GM12873 (cell line): ENCODE results near the gene TSPEAR.

Experiments used
- TF ChIP-seq, protein P1 (sequence below): IDR thresholded peaks from 2 replicates; pipeline ENCODE4 v1.5.1; 2012; ENCODE audit warnings: low read depth, mild to moderate bottlenecking, moderate library complexity, low read length, control low read depth; ENCODE audit not compliant: insufficient read depth; ENCODE audit errors: missing control alignments

TSPEAR gene

DNA sequence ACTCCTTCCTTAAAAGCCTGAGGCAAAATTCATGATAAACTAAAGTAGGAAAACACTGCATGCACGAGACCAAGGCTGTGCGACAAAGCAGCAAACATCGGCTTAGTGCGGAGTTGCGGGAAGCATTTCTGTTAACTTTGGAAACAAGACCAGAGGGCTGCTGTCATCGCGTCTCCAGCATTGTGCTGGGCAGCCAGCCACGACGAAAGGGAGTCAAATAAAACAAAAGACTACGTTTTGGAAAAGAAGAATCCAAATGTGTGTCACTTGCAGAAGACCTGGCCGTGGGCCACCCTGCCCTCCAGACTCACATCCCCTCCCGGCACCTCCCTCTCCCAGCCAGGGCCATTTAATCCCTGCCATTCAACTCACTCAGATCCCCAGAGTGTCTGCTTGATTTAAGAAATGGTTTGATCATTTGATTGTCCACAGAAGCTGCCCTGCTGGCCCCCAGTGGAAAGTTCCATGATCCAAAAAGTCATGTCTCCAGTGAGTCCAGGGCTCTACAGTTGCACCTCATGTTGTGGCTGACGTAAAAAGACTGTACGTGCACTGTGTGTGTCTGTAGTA is 67.5 kb downstream of the TSPEAR start:
- TF ChIP-seq, protein P1, sequence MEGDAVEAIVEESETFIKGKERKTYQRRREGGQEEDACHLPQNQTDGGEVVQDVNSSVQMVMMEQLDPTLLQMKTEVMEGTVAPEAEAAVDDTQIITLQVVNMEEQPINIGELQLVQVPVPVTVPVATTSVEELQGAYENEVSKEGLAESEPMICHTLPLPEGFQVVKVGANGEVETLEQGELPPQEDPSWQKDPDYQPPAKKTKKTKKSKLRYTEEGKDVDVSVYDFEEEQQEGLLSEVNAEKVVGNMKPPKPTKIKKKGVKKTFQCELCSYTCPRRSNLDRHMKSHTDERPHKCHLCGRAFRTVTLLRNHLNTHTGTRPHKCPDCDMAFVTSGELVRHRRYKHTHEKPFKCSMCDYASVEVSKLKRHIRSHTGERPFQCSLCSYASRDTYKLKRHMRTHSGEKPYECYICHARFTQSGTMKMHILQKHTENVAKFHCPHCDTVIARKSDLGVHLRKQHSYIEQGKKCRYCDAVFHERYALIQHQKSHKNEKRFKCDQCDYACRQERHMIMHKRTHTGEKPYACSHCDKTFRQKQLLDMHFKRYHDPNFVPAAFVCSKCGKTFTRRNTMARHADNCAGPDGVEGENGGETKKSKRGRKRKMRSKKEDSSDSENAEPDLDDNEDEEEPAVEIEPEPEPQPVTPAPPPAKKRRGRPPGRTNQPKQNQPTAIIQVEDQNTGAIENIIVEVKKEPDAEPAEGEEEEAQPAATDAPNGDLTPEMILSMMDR, result no peak

DNA sequence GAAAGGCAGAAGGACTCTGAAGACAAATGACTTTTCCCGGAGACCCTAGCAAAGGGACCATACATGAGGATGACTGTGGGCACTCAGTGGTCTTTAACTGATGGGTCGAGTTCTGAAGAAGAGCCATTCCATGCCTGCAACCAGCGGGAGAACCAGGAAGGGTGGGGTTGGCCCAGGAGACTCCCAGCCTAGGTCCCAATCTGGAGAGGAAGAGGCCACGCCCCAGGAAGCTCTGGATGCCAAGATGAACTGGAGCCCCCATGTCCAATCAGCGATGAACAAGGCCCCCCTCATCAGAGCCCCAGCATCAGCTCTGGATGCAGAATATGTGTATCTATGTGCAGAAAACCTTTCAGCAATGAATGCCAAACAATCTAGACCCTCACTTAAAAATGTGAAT is 70.6 kb downstream of the TSPEAR start:
- TF ChIP-seq, protein P1, result no peak

DNA sequence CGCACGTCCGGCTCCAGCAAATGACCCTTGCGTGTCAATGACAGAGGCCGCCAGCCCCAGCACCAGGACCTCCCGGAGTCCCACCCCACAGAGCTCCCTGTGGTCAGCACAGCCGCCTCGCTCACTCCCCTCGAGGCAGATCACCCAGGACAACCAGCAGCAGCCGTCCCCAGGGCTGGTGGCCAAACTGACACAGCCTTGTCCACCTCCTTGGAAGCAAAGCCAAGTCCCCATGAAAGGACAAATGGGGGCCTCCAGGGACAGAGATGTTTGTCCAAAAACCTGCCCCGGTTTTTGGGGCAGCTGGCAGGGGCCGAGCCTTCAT is 72.1 kb downstream of the TSPEAR start:
- TF ChIP-seq, protein P1, result no peak

DNA sequence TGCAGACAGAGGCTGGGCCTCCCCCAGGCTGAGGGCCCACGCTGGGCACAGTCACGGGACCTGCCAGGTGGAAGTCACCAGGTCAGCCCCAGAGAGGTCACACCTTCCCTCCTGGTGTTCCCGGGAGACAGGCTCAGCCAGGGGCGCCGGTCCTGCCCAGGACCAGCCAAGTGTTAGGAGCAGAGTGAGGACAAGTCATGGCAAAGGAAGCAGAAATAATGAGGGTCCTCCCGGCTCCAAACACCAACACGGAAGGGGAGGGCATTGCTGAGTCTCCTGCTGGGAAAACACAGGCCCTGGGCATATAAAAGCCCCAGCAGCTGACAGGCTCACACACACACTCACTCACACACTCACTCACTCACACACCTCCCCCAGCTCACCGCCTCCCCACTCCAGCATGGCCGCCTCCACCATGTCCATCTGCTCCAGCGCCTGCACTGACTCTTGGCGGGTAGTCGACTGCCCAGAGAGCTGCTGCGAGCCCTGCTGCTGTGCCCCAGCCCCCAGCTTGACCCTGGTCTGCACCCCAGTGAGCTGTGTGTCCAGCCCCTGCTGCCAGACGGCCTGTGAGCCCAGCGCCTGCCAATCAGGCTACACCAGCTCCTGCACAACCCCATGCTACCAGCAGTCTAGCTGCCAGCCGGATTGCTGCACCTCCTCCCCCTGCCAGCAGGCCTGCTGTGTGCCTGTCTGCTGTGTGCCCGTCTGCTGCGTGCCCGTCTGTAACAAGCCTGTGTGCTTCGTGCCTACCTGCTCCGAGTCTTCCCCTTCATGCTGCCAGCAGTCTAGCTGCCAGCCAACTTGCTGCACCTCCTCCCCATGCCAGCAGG is 74.1 kb downstream of the TSPEAR start, which contains the start of gene KRTAP10-10:
TSS of gene KRTAP10-10 (plus strand) at position 339 of the 833 bp plus-strand sequence. CDS start at position 401, 62 bp downstream.
- TF ChIP-seq, protein P1, result no peak

DNA sequence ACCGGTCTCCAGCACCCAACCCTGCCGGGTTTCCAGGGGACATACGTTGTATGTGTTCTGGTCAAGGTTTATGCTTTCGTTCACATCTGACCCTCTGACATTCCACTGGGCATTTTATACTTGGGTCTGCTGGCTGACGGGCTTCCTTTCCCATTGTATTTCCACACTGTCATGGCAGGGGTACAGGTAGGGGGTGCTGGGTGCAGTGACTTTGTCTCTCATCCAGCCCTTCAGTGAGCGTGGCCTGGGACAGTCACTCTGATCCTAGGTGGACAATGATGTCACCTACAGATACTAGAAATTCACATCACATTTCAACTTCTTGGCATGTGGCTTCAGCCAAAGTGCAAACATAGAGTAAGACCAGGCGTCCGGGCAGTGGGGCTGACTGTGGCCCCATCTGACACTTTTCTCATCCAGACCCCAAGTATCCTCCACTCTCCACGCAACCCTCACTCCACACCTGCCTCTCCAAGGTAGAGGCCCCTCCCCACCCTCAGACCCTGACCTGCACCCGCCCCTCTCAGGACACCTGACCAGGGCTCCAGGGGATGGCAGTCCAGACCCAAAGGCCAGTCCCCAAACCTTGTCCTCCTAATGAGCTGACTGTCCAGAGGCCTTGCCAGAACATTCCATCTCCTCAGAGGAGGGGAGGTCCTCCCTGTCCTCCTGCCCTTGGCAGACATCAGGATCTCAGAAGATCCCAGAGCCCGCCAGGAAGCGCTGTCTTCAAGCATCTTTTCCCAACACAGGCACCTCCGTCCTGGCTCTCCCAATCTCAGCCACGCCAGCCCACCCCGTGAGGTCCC is 75.0 kb downstream of the TSPEAR start:
- TF ChIP-seq, protein P1, result no peak

DNA sequence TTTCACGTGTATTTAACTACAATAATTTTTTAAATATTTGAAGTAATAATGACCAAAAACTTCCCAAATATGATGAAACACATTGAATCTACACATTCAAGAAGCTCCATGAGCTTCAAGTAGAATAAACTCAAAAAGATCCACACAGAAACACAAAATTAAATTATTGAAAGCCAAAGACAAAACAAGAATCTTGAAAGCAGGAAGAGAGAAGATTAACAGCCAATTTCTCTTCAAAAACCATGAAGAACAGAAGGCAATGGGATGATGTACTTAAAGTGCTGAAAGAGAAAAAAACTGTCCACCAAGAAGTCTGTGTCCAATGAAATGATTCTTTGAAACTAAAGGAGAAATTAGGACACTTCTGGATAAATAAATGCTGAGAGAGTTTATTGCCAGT is 79.3 kb downstream of the TSPEAR start:
- TF ChIP-seq, protein P1, result no peak

DNA sequence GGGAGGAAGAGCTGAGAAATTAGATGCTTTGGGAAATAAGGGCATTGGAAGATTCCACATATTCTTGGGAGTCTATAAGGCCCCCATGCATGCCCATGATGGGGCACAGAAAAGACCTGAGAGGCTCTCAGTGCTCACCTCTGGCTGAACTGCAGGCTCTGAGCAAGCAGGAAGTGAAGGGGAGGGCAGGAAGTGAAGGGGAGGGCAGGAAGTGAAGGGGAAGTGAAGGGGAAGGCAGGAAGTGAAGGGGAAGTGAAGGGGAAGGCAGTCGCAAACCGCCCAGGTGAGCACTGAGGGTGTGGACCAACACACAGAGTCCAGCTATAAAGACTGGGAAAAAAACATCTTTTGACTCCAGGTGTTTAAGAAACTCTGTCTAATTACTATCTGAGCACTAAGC is 80.9 kb downstream of the TSPEAR start:
- TF ChIP-seq, protein P1, result no peak
